Hematopoietic multipotent progenitor cell treated with erythropoietin and hydrocortisone succinate and interleukin-3 and kit ligand, for 6 days (in vitro differentiated cells): ENCODE data around the gene SBNO2.

Experiments used
- DNase-seq: peaks from one replicate; pipeline ENCODE4 v3.0.0-alpha.2; 2015

The SBNO2 gene

GRCh38 chr19:1103708-1104310 is 70.3 kb downstream of the SBNO2 start, which contains the start of gene GPX4:
TSS of gene GPX4 (plus strand) at chr19:1103994. CDS start at chr19:1104044, 50 bp downstream.
- DNase-seq, result peak; percentile 100

- DNase-seq, result no peak
Observed at GRCh38 chr19:1103132-1103707, 70.8 kb downstream of the SBNO2 start.

GRCh38 chr19:1102407-1103131 is 71.5 kb downstream of the SBNO2 start:
- peak; percentile 43 for DNase-seq

- DNase-seq, result peak; percentile 83
Observed at GRCh38 chr19:1101337-1101698, 72.8 kb downstream of the SBNO2 start.

GRCh38 chr19:1098177-1099051 is 75.7 kb downstream of the SBNO2 start:
- DNase-seq, result no peak

GRCh38 chr19:1097810-1098176 is 76.3 kb downstream of the SBNO2 start:
- DNase-seq, result no peak

GRCh38 chr19:1094978-1095701 is 78.9 kb downstream of the SBNO2 start, which contains the start of gene POLR2E:
TSS of gene POLR2E (minus strand) at chr19:1095375. CDS start at chr19:1095315, 60 bp downstream.
- peak; percentile 99 for DNase-seq

- no peak for DNase-seq
Observed at GRCh38 chr19:1094655-1094977, 79.5 kb downstream of the SBNO2 start.

- DNase-seq, result no peak
Observed at GRCh38 chr19:1093811-1094553, 80.1 kb downstream of the SBNO2 start.

- DNase-seq, result no peak
Observed at GRCh38 chr19:1093330-1093729, 80.7 kb downstream of the SBNO2 start.

- DNase-seq, result no peak
Observed at GRCh38 chr19:1091544-1092175, 82.4 kb downstream of the SBNO2 start.

GRCh38 chr19:1090731-1091543 is 83.1 kb downstream of the SBNO2 start:
- no peak for DNase-seq

GRCh38 chr19:1089891-1090290 is 84.2 kb downstream of the SBNO2 start:
- peak; percentile 45 for DNase-seq

- DNase-seq, result no peak
Observed at GRCh38 chr19:1089126-1089771, 84.8 kb downstream of the SBNO2 start.

- DNase-seq, result no peak
Observed at GRCh38 chr19:1088416-1089010, 85.6 kb downstream of the SBNO2 start.

GRCh38 chr19:1087813-1088415 is 86.2 kb downstream of the SBNO2 start:
- peak; percentile 92 for DNase-seq

GRCh38 chr19:1086613-1087012 is 87.5 kb downstream of the SBNO2 start:
- no peak for DNase-seq

- DNase-seq, result no peak
Observed at GRCh38 chr19:1085676-1086442, 88.2 kb downstream of the SBNO2 start.
